GM23338 (cell line): ENCODE results near the gene SMC1A.

Experiments used
- CREB1 ChIP-seq: fragments of 250-450 bp; sonication (Bioruptor Pico); IDR thresholded peaks from 2 replicates; pipeline ENCODE4 v1.5.0; 2020; ENCODE audit warnings: low read depth, mild to moderate bottlenecking, moderate library complexity
- EZH2 ChIP-seq: fragments of 200-600 bp; sonication (generic); IDR thresholded peaks from one replicate; pipeline ENCODE4 v1.8.0; 2017; ENCODE audit warnings: antibody characterized with exemption, mild to moderate bottlenecking, low read depth; ENCODE audit not compliant: unreplicated experiment
- EZH2phosphoT487 ChIP-seq: fragments of 200-600 bp; sonication (generic); IDR thresholded peaks from one replicate; pipeline ENCODE4 v1.8.1; 2018; ENCODE audit warnings: antibody characterized with exemption; ENCODE audit not compliant: unreplicated experiment
- JUNB ChIP-seq: IDR thresholded peaks from one replicate; pipeline ENCODE4 v1.6.1; 2016; ENCODE audit warnings: antibody characterized with exemption; ENCODE audit not compliant: unreplicated experiment
- NANOG ChIP-seq: IDR thresholded peaks from 2 replicates; pipeline ENCODE4 v1.6.1; 2016; ENCODE audit warnings: antibody characterized with exemption, borderline replicate concordance
- POLR2AphosphoS5 ChIP-seq: IDR thresholded peaks from 2 replicates; pipeline ENCODE4 v1.6.1; 2016; ENCODE audit warnings: antibody characterized with exemption, low read depth
- STAT1 ChIP-seq: IDR thresholded peaks from one replicate; pipeline ENCODE4 v1.6.1; 2016; ENCODE audit warnings: antibody characterized with exemption; ENCODE audit not compliant: unreplicated experiment
- ZNF114 ChIP-seq: fragments of 250-450 bp; sonication (Bioruptor Pico); IDR thresholded peaks from 2 replicates; pipeline ENCODE4 v1.5.0; 2020; ENCODE audit warnings: mild to moderate bottlenecking, moderate library complexity
- ZNF331 ChIP-seq: fragments of 250-450 bp; sonication (Bioruptor Pico); IDR thresholded peaks from 2 replicates; pipeline ENCODE4 v1.5.0; 2020; ENCODE audit warnings: low read depth, mild to moderate bottlenecking, moderate library complexity
- TF ChIP-seq, protein P1 (sequence below), 2 experiments: fragments of 200-600 bp in 1 of 2; sonication (generic) in 1 of 2; conservative IDR thresholded peaks; 2 replicates each; pipeline versions ENCODE4 v1.5.1 to v1.6.1; 2016 to 2017; ENCODE audit warnings: antibody characterized with exemption in 2 of 2, low read depth in 2 of 2, mild to moderate bottlenecking in 2 of 2, moderate library complexity in 1 of 2
- TF ChIP-seq, protein P2 (sequence below): IDR thresholded peaks from one replicate; pipeline ENCODE4 v1.6.1; 2018; ENCODE audit warnings: antibody characterized with exemption; ENCODE audit not compliant: unreplicated experiment
- TF ChIP-seq, protein P3 (sequence below): IDR thresholded peaks from 2 replicates; pipeline ENCODE4 v1.6.1; 2016; ENCODE audit warnings: antibody characterized with exemption
- TF ChIP-seq, protein P4 (sequence below): fragments of 250-450 bp; sonication (Bioruptor Pico); IDR thresholded peaks from 2 replicates; pipeline ENCODE4 v1.5.0; 2020; ENCODE audit warnings: mild to moderate bottlenecking, moderate library complexity

DNA sequence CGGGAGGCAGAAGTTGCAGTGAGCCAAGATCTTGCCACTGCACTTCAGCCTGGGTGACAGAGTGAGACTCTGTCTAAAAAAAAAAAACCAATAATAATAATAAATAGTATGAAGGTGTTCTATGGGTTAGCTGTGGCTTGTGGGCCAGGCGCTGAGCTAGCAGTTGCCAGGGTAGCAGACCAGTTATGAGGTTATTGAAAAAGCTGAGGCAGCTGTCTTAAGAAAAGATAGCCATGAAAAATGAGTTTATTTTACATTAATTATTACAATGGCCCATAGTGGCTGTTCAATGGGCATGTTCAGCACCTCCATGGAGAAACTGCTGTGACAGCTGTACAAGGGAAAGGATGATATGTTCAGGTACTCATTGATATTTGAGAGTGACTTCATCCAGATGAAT is 25.0 kb upstream of the SMC1A start:
- TF ChIP-seq, protein P1, sequence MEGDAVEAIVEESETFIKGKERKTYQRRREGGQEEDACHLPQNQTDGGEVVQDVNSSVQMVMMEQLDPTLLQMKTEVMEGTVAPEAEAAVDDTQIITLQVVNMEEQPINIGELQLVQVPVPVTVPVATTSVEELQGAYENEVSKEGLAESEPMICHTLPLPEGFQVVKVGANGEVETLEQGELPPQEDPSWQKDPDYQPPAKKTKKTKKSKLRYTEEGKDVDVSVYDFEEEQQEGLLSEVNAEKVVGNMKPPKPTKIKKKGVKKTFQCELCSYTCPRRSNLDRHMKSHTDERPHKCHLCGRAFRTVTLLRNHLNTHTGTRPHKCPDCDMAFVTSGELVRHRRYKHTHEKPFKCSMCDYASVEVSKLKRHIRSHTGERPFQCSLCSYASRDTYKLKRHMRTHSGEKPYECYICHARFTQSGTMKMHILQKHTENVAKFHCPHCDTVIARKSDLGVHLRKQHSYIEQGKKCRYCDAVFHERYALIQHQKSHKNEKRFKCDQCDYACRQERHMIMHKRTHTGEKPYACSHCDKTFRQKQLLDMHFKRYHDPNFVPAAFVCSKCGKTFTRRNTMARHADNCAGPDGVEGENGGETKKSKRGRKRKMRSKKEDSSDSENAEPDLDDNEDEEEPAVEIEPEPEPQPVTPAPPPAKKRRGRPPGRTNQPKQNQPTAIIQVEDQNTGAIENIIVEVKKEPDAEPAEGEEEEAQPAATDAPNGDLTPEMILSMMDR (conservative IDR thresholded peaks at IDR 0.05; ENCODE audit: low read depth in 2 of 2) = no peak
- TF ChIP-seq EZH2 (no peak), POLR2AphosphoS5 (no peak), ZNF114 (CRISPR knock-in tag) (no peak), CREB1 (CRISPR knock-in tag) (no peak), EZH2phosphoT487 (no peak), ZNF331 (CRISPR knock-in tag) (no peak), JUNB (no peak), NANOG (no peak), STAT1 (no peak)
- TF ChIP-seq, protein P2, sequence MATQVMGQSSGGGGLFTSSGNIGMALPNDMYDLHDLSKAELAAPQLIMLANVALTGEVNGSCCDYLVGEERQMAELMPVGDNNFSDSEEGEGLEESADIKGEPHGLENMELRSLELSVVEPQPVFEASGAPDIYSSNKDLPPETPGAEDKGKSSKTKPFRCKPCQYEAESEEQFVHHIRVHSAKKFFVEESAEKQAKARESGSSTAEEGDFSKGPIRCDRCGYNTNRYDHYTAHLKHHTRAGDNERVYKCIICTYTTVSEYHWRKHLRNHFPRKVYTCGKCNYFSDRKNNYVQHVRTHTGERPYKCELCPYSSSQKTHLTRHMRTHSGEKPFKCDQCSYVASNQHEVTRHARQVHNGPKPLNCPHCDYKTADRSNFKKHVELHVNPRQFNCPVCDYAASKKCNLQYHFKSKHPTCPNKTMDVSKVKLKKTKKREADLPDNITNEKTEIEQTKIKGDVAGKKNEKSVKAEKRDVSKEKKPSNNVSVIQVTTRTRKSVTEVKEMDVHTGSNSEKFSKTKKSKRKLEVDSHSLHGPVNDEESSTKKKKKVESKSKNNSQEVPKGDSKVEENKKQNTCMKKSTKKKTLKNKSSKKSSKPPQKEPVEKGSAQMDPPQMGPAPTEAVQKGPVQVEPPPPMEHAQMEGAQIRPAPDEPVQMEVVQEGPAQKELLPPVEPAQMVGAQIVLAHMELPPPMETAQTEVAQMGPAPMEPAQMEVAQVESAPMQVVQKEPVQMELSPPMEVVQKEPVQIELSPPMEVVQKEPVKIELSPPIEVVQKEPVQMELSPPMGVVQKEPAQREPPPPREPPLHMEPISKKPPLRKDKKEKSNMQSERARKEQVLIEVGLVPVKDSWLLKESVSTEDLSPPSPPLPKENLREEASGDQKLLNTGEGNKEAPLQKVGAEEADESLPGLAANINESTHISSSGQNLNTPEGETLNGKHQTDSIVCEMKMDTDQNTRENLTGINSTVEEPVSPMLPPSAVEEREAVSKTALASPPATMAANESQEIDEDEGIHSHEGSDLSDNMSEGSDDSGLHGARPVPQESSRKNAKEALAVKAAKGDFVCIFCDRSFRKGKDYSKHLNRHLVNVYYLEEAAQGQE = no peak
- TF ChIP-seq, protein P3, sequence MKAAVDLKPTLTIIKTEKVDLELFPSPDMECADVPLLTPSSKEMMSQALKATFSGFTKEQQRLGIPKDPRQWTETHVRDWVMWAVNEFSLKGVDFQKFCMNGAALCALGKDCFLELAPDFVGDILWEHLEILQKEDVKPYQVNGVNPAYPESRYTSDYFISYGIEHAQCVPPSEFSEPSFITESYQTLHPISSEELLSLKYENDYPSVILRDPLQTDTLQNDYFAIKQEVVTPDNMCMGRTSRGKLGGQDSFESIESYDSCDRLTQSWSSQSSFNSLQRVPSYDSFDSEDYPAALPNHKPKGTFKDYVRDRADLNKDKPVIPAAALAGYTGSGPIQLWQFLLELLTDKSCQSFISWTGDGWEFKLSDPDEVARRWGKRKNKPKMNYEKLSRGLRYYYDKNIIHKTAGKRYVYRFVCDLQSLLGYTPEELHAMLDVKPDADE = no peak
- TF ChIP-seq, protein P4, sequence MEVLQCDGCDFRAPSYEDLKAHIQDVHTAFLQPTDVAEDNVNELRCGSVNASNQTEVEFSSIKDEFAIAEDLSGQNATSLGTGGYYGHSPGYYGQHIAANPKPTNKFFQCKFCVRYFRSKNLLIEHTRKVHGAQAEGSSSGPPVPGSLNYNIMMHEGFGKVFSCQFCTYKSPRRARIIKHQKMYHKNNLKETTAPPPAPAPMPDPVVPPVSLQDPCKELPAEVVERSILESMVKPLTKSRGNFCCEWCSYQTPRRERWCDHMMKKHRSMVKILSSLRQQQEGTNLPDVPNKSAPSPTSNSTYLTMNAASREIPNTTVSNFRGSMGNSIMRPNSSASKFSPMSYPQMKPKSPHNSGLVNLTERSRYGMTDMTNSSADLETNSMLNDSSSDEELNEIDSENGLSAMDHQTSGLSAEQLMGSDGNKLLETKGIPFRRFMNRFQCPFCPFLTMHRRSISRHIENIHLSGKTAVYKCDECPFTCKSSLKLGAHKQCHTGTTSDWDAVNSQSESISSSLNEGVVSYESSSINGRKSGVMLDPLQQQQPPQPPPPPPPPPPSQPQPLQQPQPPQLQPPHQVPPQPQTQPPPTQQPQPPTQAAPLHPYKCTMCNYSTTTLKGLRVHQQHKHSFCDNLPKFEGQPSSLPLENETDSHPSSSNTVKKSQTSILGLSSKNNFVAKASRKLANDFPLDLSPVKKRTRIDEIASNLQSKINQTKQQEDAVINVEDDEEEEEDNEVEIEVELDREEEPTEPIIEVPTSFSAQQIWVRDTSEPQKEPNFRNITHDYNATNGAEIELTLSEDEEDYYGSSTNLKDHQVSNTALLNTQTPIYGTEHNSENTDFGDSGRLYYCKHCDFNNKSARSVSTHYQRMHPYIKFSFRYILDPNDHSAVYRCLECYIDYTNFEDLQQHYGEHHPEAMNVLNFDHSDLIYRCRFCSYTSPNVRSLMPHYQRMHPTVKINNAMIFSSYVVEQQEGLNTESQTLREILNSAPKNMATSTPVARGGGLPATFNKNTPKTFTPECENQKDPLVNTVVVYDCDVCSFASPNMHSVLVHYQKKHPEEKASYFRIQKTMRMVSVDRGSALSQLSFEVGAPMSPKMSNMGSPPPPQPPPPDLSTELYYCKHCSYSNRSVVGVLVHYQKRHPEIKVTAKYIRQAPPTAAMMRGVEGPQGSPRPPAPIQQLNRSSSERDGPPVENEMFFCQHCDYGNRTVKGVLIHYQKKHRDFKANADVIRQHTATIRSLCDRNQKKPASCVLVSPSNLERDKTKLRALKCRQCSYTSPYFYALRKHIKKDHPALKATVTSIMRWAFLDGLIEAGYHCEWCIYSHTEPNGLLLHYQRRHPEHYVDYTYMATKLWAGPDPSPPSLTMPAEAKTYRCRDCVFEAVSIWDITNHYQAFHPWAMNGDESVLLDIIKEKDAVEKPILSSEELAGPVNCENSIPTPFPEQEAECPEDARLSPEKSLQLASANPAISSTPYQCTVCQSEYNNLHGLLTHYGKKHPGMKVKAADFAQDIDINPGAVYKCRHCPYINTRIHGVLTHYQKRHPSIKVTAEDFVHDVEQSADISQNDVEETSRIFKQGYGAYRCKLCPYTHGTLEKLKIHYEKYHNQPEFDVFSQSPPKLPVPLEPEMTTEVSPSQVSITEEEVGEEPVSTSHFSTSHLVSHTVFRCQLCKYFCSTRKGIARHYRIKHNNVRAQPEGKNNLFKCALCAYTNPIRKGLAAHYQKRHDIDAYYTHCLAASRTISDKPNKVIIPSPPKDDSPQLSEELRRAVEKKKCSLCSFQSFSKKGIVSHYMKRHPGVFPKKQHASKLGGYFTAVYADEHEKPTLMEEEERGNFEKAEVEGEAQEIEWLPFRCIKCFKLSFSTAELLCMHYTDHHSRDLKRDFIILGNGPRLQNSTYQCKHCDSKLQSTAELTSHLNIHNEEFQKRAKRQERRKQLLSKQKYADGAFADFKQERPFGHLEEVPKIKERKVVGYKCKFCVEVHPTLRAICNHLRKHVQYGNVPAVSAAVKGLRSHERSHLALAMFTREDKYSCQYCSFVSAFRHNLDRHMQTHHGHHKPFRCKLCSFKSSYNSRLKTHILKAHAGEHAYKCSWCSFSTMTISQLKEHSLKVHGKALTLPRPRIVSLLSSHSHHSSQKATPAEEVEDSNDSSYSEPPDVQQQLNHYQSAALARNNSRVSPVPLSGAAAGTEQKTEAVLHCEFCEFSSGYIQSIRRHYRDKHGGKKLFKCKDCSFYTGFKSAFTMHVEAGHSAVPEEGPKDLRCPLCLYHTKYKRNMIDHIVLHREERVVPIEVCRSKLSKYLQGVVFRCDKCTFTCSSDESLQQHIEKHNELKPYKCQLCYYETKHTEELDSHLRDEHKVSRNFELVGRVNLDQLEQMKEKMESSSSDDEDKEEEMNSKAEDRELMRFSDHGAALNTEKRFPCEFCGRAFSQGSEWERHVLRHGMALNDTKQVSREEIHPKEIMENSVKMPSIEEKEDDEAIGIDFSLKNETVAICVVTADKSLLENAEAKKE (CRISPR knock-in tag) = no peak
